K562 (cell line): ENCODE data around the gene SYF2. TPM values are rescaled to one million over a fixed set of nuclear protein-coding genes. Genes with fewer than 3 reads are reported as not detected.

Source experiments
- ATAC-seq: fragments of 200-7000 bp; cut with Tn5 transposase; 3 replicates; pipeline ENCODE4 v1.9.1; 2020; ENCODE audit warnings: moderate library complexity
- BruUV-seq: library from RNA; stranded (reverse); fragments of 400-500 nt; replicated peaks from 2 replicates; lab custom pipeline; 2021; lab: Mats Ljungman, UMichigan
- CTCF ChIA-PET: fragments of 300-600 bp; formaldehyde crosslinking; extraction: SDS; loops from one replicate; lab custom pipeline; 2021; ENCODE audit warnings: low intra/inter-chr PET ratio; lab: Yijun Ruan, JAX
- POLR2A ChIA-PET: fragments of 300-600, 350-650 bp; sonication (Branson Sonifier 250); formaldehyde crosslinking; extraction: SDS; loops from one replicate; lab custom pipeline; 2021; ENCODE audit warnings: antibody characterized with exemption, inconsistent platforms; lab: Yijun Ruan, JAX
- DNase-seq, 4 experiments: peaks; one replicate each; pipeline versions ENCODE4 v3.0.0 to v3.0.0-alpha.2; 2011 to 2018; ENCODE audit warnings: low spot score in 3 of 4, mixed read lengths in 3 of 4; ENCODE audit errors: extremely low read depth in 1 of 4
- FAIRE-seq: peaks from 2 replicates; lab custom pipeline; 2011; peaks lifted over from hg19 to GRCh38; lab: Jason Lieb, UNC
- H2AFZ ChIP-seq: 2 replicates; pipeline ENCODE4 v1.6.0; 2011; ENCODE audit warnings: low read depth, low read length, control low read depth, inconsistent platforms
- H3K27ac ChIP-seq: fragments of 200-600 bp; 3 replicates; pipeline ENCODE4 v1.8.0; 2011; ENCODE audit warnings: low read depth, mild to moderate bottlenecking, control low read depth, inconsistent platforms, low read length, moderate library complexity, mixed read lengths; ENCODE audit errors: extremely low read depth
- H3K27me3 ChIP-seq, 2 experiments: fragments of 300-600 bp in 1 of 2; 2 replicates in 1 of 2; 3 replicates in 1 of 2; pipeline versions ENCODE4 v1.6.0 to v1.8.0; 2011; ENCODE audit warnings: inconsistent platforms in 2 of 2, low read length in 2 of 2, mild to moderate bottlenecking in 1 of 2, mixed read lengths in 1 of 2, moderate library complexity in 1 of 2; ENCODE audit not compliant: control insufficient read depth in 2 of 2, insufficient read depth in 2 of 2
- H3K36me3 ChIP-seq: fragments of 300-600 bp; 3 replicates; pipeline ENCODE4 v1.8.0; 2011; ENCODE audit warnings: mild to moderate bottlenecking, low read length, inconsistent platforms; ENCODE audit not compliant: control insufficient read depth, insufficient read depth
- H3K4me1 ChIP-seq, 2 experiments: fragments of 200-600 bp in 1 of 2; replicated peaks in 1 of 2; 2 replicates in 1 of 2; 3 replicates in 1 of 2; pipeline versions ENCODE4 v1.5.1 to v1.8.0; 2011; ENCODE audit warnings: inconsistent platforms in 2 of 2, low read length in 2 of 2, mild to moderate bottlenecking in 1 of 2, mixed read lengths in 1 of 2, moderate library complexity in 1 of 2; ENCODE audit not compliant: control insufficient read depth in 2 of 2, insufficient read depth in 2 of 2
- H3K4me2 ChIP-seq: 2 replicates; pipeline ENCODE4 v1.6.1; 2011; ENCODE audit warnings: low read length, control low read depth, inconsistent platforms, mixed read lengths; ENCODE audit not compliant: insufficient read depth
- H3K4me3 ChIP-seq: fragments of 200-600 bp; sonication (generic), shearing (Covaris generic); 2 replicates; pipeline ENCODE4 v1.5.1; 2016; ENCODE audit warnings: control low read depth, inconsistent platforms
- H3K79me2 ChIP-seq: fragments of 200-600 bp; 3 replicates; pipeline ENCODE4 v1.8.0; 2011; ENCODE audit warnings: low read length, inconsistent platforms; ENCODE audit not compliant: control insufficient read depth, insufficient read depth
- H3K9ac ChIP-seq, 2 experiments: 2 replicates each; pipeline versions ENCODE4 v1.6.0 to v1.6.1; 2011; ENCODE audit warnings: low read depth in 2 of 2, low read length in 2 of 2, control low read depth in 1 of 2, inconsistent platforms in 1 of 2, mild to moderate bottlenecking in 1 of 2, mixed read lengths in 1 of 2; ENCODE audit not compliant: insufficient read depth in 1 of 2
- H3K9me1 ChIP-seq: one replicate; pipeline ENCODE4 v1.6.0; 2011; ENCODE audit warnings: inconsistent platforms, mild to moderate bottlenecking, low read length, moderate library complexity; ENCODE audit not compliant: control insufficient read depth, insufficient read depth
- H3K9me3 ChIP-seq: replicated peaks from 2 replicates; pipeline ENCODE4 v1.5.1; 2011; ENCODE audit warnings: low read depth, low read length, inconsistent platforms; ENCODE audit not compliant: control insufficient read depth, insufficient read depth
- H4K20me1 ChIP-seq: replicated peaks from 2 replicates; pipeline ENCODE4 v1.6.1; 2011; ENCODE audit warnings: low read length, inconsistent platforms, mixed read lengths; ENCODE audit not compliant: control insufficient read depth, insufficient read depth
- DPF2 ChIP-seq: fragments of 450-650 bp; IDR thresholded peaks from 2 replicates; pipeline ENCODE4 v1.6.1; 2016
- MAZ ChIP-seq, 2 experiments: fragments of 450-650 bp in 1 of 2; sonication (generic) in 1 of 2; formaldehyde crosslinking; IDR thresholded peaks in 1 of 2; conservative IDR thresholded peaks in 1 of 2; 2 replicates each; pipeline versions ENCODE4 v1.4.0 to v1.5.0; 2020; ENCODE audit warnings: mild to moderate bottlenecking in 1 of 2, missing genetic modification reagents in 1 of 2
- NFIC ChIP-seq: fragments of 450-650 bp; IDR thresholded peaks from 2 replicates; pipeline ENCODE4 v1.6.1; 2017; ENCODE audit warnings: mild to moderate bottlenecking, inconsistent platforms
- OTX1 ChIP-seq: fragments of 450-650 bp; formaldehyde crosslinking; IDR thresholded peaks from 2 replicates; pipeline ENCODE4 v1.4.0; 2022; ENCODE audit warnings: mild to moderate bottlenecking
- SAFB2 ChIP-seq: fragments of 200-400 bp; formaldehyde crosslinking; IDR thresholded peaks from 2 replicates; pipeline ENCODE4 v1.6.1; 2018; ENCODE audit warnings: borderline replicate concordance, low read length, low read depth, moderate library complexity; ENCODE audit not compliant: severe bottlenecking
- TAF15 ChIP-seq: fragments of 200-400 bp; formaldehyde crosslinking; IDR thresholded peaks from 2 replicates; pipeline ENCODE4 v1.6.1; 2017; ENCODE audit warnings: mild to moderate bottlenecking, low read depth, low read length, moderate library complexity
- WGBS: fragments of 100-300 bp; shearing (Covaris generic); methylation state at CpG from one replicate; pipeline ENCODE4 v1.1.6; 2016; ENCODE audit warnings: low coverage, mixed read lengths; ENCODE audit not compliant: insufficient coverage; ENCODE audit errors: missing lambda C conversion rate; 5-methylcytosine and 5-hydroxymethylcytosine counted together
- in situ Hi-C: fragments of 300-500 bp; cut with MboI; formaldehyde crosslinking; loops from 4 replicates; pipeline ENCODE4 v1.15.0; 2018; ENCODE audit warnings: inconsistent platforms, mixed read lengths
- intact Hi-C: fragments of 100-400 bp; cut with micrococcal nuclease; formaldehyde crosslinking; loops from 2 replicates; pipeline ENCODE4 v1.14.2; 2022
- polyA plus RNA-seq, 8 experiments: library from polyadenylated mRNA; depleted of rRNA in 4 of 8; stranded (reverse) in 5 of 8; unstranded in 3 of 8; fragments of >200 nt; fragmentation: Nextera tagmentation in 2 of 8; fragmentation: Illumina TruSeq in 1 of 8; extraction: Ambion mirVana in 2 of 8; extraction: Trizol in 1 of 8; gene quantifications; 2 replicates each; pipeline versions ENCODE4 v1.2.1 to v1.2.3, GENCODE V29; 2011 to 2014; ENCODE audit warnings: inconsistent platforms in 1 of 8, missing spikeins in 1 of 8
- total RNA-seq, 7 experiments: library from RNA; depleted of rRNA in 6 of 7; stranded (reverse); fragments of >200 nt in 6 of 7; fragmentation: Illumina TruSeq in 2 of 7; extraction: Trizol in 2 of 7; gene quantifications; 2 replicates each; pipeline versions ENCODE4 v1.2.1 to v1.2.3, GENCODE V29; 2011 to 2021; ENCODE audit warnings: low replicate concordance in 1 of 7

Gene SYF2
- total and polyA plus RNA-seq, 9 of the 15 experiments (the other 6 are each of a cell fraction or from before 2014, with no cell fraction given), result 20.9 to 69.0 (median 43.2) TPM

DNA sequence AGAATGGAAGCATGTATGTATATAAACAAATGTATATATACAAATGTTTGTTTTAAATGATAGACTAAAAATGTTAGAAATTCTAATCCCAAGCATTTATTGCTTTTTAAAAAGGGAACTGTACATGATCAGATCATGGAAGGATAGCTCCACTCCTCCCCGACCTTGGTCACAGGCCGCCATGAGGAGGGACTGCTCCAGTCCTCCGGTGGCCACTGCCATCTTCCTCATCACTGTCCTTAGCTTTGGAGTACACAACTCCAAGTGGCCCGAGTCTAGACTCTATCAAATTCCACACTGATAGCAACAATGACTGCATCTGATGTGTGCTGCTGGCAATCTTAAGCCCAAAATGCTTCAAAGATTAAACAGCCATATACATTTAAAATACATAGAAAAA is 9.7 kb downstream of the SYF2 start:
- intact Hi-C loops (no loop called here), in situ Hi-C loops (no loop called here)
- Histone ChIP-seq H4K20me1 (no peaks in the 10 kb centered on the region), H3K27ac (no peak overlapping the region), H3K4me1 (peaks cover 0 to 9% of the 10 kb centered on the region in 2 experiments; a peak in 3 of 5 replicates), H3K79me2 (no peaks in the 10 kb centered on the region), H2AFZ (no peak overlapping the region), H3K36me3 (peaks cover 56% of the 10 kb centered on the region), H3K9me1 (no peaks in the 10 kb centered on the region), H3K9ac (no peak overlapping the region), H3K27me3 (no peaks in the 10 kb centered on the region), H3K4me2 (no peak overlapping the region), H3K4me3 (no peak overlapping the region), H3K9me3 (no peaks in the 10 kb centered on the region)
- TSS peak; percentile 21 for BruUV-seq
- 82% methylated on average over 4 of the region's 4 CpGs for WGBS
- no peak for TF ChIP-seq OTX1 (CRISPR knock-in tag)
- TF ChIP-seq TAF15, result no peak
- no peak for TF ChIP-seq DPF2
- TF ChIP-seq SAFB2, result no peak
- POLR2A ChIA-PET, result interaction anchor here (1.2 to 13.3 kb wide), 4 partner anchors 8 to 25 kb away, joined by 4 to 113 read pairs (median 5); partner anchors contain the start of genes RSRP1 and SYF2
- CTCF ChIA-PET, result no interaction called here
- FAIRE-seq, result no peak
- ATAC-seq, result no peak
- no peak for DNase-seq

- in situ Hi-C loops (no loop called here), intact Hi-C loops (no loop called here)
- Histone ChIP-seq H3K4me2 (no peak overlapping the region), H3K9me3 (no peaks in the 10 kb centered on the region), H3K9me1 (no peaks in the 10 kb centered on the region), H3K27me3 (no peaks in the 10 kb centered on the region), H3K27ac (no peak overlapping the region), H3K9ac (no peak overlapping the region; a peak in 1 of 4 replicates), H3K4me3 (no peak overlapping the region), H2AFZ (no peak overlapping the region), H3K79me2 (no peaks in the 10 kb centered on the region), H3K4me1 (peaks cover 14 to 16% of the 10 kb centered on the region in 2 experiments), H3K36me3 (peaks cover 41% of the 10 kb centered on the region; the same call in 2 of the 3 replicates), H4K20me1 (no peaks in the 10 kb centered on the region)
- CTCF ChIA-PET, result no interaction called here
- DNase-seq (no peak), ATAC-seq (no peak), FAIRE-seq (no peak)
- no TSS peak for BruUV-seq
- POLR2A ChIA-PET, result interaction anchor here (0.6 to 13.3 kb wide), 2 partner anchors 10 to 665 kb away, joined by 3 to 113 read pairs; partner anchors contain the start of gene SYF2
- 55% methylated on average over 3 of the region's 3 CpGs for WGBS
- no peak for TF ChIP-seq MAZ (CRISPR knock-in tag; conservative IDR thresholded peaks at IDR 0.05 in 1 of 2, IDR thresholded peaks at IDR 0.05 in 1 of 2)
- peak; percentile 69 for TF ChIP-seq NFIC
Observed at GRCh38 chr1:25220666-25221065, 11.6 kb downstream of the SYF2 start.
